GM18858 (cell line): Measurements from ENCODE around the gene JUND.

ENCODE experiments used
- ATAC-seq: cut with Tn5 transposase; IDR thresholded peaks from one replicate; pipeline ENCODE4 v1.9.1; 2021; ENCODE audit not compliant: unreplicated experiment

Gene JUND

DNA sequence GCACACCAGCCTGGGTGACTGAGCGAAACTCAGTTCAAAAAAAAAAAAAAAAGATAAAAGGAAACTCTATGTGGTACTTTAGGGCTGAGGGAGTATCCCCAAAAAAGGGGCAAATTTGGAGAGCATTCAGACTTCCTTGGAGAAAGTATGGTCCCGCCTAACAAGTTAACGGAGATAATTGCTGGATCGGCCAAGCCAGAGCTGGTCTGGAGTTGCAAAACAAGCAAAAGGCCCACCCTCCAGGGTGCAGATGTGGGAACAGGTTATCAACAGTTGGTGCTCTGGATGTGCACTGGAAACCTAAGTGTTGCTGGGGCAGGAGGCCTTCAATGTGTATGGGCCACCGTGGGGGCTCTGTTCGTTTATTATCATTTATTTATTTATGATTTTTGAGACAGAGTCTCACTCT, 10.0 kb downstream of the JUND start:
- ATAC-seq = no peak

DNA sequence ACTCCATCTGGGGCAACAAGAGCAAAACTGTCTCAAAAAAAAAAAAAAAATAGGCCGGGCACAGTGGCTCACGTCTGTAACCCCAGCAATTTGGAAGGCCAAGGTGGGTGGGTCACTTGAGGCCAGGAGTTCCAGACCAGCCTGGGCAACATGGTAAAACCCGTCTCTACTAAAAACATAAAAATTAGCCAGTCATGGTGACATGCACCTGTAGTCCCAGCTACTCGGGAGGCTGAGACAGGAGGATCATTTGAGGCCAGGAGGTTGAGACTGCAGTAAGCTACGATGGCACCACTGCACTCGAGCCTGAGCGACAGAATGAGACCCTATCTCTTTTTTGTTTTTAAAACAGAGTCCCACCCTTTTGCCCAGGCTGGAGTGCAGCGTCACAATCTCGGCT, 11.1 kb downstream of the JUND start:
- no peak for ATAC-seq

DNA sequence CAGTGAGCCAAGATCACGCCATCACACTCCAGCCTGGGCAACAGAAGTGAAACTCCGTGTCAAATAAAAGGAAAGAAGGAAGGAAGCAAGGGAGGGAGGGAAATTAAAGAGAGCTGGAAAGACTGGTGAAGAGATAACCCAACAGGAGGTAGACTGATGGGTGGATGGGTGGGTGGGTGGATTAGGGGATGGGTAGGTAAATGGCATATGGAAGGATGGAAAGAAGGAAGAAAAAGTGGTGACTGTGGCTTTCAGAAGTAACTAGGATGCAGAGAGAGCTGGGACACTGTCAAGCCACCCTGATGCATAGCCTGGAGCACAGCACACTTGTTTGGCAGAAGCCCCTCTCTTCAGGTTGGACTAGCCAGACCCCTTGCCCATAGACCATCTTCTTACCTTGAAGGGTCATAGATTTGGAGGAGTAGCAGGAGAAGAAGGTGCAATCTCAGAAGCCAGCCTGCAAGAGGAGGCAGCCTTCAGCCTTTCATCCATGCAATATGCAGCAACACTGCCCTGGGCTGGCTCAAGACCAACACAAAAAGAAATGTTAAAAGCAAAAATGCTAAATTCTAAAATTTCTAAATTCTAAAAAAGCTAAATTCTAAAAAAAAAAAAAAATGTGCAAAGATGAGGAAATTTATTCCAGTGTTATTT, 12.2 kb downstream of the JUND start:
- no peak for ATAC-seq

DNA sequence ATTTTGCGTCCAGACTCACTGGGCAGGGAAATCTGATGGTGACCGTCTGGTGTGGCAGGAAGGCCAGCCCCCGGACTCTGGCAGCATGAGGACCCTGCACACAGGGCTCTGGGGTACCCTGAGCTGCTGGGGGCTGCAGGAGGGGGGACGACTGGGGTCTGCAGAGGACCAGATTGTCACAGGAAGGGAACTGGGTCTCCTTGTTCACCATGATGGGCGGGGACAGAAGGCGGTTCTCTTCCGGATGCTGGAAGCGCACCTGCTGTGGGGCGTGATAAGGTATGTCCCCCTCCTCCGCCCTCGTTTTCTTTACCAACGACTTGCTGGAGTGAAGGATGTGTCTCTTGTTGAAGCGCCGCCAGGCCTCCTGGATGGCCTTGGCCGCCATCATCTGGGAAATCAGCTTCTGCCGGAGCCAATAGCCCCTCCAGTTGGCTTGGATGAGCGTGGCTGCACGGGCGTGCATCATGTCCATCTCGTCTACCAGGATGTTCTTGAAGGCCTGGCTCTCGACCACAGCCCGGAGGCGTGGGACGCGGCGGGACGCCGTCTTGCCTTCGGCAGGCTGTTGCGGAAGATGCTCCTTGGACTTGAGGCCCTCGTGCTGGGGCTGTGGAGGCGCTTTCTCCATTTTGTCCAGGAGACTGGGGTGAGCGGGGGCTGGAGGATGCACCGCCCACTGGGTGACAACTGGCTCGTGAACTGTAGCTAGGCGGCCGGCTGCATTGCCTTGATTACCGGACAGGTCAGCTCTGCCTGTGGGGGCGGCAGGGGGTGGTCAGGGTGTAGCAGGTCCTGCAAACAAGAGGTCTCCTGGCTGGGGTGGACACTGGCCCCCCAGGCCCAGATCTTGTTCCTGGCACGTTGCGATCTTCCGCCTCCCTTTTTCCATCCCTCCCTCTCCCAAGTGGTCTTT, 14.4 kb downstream of the JUND start:
- ATAC-seq = no peak

- no peak for ATAC-seq
Measured at GRCh38 chr19:18265582-18265981, 15.8 kb downstream of the JUND start.

DNA sequence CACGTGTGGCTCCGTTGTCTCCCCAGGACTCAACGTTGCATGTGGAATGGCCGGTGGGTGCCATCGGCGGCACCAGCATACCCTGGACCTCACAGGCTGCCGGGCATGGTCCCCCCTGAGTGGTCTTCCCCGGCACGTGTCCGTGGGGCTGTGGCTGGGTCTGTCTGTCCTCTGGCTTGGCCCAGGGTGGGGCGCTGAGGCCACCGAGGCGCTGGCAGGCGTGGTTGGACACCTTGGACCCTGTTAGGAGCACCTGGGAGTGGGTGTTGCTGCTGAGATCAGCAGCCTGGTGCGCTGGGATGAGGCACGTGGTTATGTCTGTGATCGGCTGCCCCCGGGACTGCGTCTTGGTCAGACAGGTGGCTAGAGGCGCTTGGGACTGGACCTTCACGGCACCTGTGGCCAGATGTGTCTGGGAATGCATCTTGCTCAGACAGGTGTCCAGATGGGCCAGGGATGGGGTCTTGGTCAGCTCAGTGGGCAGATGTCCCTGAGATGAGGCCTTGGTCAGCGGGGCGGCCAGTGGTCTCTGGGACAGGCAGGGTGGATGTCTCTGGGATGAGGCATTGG, 16.4 kb downstream of the JUND start:
- ATAC-seq = no peak

DNA sequence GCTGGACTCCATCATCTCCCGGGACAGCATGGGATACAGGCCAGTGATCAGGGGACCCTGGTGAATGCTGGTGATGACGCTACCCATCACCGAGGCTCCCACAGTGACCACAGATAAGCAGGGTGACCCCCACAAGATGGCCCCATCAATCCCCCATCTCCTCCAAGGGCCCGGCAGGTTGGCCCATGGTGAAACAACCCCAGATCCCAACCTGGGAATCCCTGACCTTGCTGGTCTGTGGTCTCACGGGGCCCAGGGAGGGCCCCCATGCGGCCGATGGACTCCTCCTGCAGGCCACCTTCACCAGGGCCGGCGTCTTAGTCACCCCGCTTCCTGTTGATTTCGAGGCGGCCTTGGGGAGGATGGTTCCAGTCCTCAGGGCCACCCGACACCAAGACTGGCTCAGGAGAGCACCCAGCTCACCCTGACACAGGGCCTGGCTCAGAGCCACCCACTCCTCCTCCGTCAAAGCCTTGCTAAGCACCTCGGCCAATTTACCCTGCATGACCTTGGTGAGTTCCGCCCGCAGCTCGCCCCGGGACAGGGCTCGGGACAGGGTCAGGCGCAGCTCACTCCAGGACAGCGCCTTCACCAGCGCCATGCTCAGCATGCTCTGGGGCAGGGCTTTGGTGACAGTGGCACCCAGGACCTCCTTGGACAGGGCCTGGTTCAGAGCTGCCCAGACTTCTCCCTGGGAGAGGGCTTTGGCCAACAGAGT, 17.1 kb downstream of the JUND start:
- no peak for ATAC-seq

GRCh38 chr19:18263324-18264136, 17.9 kb downstream of the JUND start:
- no peak for ATAC-seq

DNA sequence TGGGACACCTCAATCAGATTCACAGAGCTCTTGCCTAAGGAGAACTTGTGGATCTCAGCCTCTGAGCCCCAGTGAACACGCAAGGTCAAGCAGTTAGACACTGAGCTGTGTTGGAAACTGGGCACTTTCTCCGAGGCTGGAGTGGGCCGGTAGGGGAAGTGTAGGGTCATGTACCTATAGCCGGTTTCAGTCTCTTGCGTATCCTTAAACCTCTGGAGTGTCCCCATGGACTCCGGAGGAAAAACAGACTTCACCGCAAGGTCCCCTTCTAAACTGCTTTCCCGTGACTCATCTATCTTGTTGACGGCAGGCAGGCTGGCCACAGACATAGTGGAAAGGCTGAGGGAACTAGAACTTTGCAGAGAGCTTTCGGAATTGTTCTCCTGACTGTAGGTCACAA, 18.5 kb downstream of the JUND start:
- no peak for ATAC-seq

DNA sequence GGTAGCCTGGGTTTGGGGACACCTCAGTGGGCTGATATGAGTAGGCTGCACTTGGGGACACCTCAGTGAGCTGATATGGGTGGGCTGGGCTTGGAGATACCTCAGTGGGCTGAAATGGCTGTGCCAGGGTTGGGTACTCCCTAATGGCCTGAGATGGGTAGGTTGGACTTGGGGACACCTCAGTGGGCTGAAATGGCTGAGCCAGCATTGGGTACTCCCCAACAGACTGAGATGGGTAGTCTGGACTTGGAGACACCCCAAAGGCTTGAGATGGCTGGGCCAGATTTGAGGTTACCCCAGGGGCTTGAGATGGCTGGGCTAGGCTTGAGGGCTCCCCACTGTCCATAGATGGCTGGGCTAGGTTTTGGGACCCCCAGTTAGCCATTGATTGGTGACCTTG, 19.3 kb downstream of the JUND start:
- no peak for ATAC-seq

DNA sequence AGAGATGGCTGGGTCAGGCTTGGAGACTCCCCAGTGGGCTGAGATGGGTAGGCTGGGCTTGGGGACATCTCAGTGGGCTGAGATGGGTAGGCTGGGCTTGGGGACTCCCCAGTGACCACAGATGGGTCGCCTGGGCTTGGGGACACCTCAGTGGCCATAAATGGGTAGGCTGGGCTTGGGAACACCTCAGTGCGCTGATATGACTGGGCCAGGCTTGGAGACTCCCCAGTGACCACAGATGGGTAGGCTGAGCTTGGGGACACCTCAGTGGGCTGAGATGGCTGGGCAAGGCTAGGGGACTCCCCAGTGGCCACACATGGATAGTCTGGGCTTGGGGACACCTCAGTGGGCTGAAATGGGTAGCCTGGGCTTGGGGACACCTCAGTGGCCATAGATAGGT, 19.9 kb downstream of the JUND start:
- no peak for ATAC-seq

GRCh38 chr19:18259893-18260292, 21.5 kb downstream of the JUND start:
- no peak for ATAC-seq

DNA sequence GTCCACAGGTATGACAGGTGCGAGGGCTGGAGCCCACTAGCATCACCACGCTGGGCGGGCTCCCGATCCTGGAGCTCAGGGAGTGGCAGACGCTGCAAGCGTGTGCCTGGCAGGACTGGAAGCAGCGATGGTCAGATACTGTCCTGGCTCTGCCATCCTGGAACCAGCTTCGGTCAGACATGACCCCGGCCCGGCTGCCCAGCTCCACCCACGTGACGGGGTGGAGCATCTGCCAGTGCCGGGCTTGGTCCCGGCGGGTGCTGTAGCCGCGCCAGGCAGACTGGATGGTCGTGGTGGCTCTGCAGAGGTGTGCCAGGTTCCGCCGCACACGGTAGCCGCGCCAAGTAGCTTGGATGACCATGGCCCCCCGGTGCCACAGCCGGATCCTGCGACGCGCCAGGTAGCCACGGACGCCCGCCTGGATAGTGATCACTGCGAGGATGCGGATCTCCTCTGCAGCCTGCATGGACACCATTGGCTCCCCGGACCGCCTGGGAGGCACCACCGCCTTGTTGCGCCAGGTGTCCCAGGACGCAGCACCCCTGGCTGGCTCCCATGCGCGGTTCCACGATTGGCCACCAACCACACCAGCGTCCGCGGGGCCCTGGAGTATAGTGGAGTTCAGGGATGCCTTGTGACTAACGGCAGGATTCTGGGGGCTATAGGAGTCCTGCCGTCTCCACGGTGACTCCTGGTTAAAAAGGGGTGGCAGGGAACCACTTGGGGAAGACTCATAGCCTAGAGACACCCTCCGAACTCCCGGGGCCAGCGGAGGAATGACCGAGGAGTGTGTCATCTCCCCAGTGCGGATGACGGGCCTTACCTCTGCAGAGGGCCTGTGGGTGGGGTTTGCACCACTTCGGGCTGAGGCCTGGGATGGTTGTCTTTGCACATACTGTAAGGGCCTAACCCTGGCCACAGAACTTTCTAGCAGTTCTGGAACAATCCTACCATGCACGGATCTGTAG, 23.6 kb downstream of the JUND start:
- ATAC-seq = no peak

DNA sequence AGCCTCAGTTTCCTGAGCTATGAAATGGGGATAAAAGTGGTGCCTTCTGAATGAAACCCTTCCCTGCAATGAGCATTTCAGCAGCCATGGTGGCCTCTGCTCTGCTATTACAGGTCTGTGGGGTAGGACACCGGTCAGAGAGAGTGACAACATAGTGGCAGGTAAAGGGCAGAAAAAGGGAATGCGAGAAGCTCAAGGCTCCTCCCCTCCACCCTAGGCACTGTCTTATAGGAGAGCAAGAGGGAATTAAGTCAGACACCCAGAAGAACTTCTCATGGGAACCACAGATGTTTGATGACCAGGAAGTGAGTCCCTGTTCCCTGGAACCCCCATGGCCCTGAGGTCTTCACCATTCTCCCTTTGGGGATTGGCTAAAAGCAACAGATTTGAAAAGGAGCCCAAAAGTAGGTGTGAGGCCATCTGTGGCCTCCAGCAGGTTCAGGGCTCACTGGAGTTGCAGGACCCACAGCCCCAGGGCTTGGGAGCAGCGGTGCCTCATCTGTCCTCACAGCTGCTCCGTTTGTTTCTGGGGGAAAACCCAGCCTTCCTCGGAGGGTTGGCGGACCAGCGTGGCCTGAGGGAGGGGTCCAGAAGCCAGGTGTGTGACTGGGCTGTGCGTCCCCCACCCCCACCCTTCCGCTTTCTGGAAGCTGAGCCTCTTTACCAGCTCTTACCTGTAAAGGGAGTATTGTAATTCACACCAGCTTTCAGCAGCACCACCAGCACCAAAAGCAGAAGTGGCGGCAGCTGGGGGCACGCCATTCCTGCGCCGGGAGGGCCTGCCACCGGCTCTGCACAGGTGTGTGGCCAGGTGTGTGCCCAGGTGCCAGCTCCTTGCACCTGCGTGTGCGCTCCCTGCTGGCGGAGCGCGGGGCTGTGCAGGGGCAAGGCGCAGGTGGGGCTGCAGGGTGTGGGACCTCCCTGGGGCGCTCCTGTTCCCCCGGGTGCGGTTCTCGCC, 26.6 kb downstream of the JUND start:
- no peak for ATAC-seq

DNA sequence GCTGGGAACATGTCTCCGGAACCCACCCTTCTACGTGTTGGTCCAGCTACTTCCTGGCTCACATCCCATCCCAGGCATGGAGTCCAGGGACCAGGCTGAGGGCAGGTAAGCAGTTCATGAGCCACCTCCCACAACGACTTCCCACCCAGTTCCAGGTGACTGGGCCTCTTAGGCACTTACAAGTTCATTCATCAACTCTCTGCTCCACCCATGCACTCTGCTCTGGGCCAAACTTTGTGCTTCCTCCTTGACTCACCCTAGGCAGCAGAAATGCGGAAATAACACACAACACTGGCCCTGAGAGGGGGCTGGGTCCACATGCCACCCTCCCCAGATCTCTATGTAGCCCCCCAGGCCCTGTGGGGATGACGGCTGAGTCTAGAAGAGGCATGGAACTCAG, 27.7 kb downstream of the JUND start:
- ATAC-seq = no peak

DNA sequence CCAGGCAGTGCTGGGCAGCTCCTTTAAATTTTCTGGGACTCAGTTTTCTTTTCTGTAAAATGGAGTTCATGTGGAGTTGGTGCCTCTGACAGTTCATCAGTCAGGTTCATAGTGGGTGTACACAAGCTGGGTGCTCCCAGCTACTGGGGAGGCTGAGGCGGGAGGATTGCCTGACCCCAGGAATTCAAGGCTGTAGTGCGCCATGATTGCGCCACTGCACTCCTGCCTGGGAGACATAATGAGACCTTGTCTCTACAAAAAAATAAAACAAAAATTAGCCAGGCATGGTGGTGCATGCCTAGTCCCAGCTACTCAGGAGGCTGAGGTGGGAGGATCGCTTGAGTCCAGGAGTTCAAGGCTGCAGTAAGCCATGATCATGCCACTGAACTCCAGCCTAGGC, 28.3 kb downstream of the JUND start:
- ATAC-seq = no peak

GRCh38 chr19:18252370-18252717, 29.1 kb downstream of the JUND start:
- no peak for ATAC-seq

DNA sequence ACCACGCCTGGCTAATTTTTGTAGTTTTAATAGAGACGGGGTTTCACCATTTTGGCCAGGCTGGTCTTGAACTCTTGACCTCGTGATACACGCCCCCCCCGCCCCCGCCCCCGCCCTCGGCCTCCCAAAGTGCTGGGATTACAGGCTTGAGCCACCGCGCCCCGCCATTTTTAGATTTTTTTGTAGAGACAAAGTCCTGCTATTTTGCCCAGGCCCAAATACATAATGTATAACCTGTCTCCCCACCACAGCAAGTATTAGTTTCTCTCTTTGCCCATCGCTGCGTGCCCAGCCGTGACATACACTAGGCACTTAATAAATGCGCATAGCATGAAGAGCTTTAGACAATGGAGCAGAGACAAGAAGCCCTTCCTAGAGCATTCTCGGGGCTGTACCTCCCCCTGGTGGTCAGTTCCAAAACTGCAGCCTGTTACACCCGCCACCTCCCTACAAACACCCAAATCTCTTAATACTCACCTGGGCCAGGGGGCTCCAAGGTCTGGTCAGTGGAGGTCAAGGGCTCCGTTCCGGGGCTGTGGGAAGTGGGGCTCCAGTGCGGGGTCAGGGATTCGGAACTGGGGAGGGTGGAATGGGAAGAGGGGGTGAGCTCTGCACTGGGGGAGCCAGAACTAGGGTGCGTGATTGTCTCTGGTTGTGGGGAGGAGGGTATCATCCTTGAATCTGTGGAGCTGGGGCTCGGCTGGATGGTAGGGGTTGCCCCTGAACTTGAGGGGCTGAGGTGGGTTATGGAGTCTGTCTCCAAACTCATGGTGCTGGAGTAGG, 29.6 kb downstream of the JUND start:
- ATAC-seq = no peak
